Fibroblast of pulmonary artery (primary cell): ENCODE data around the gene HSPA5.
A peak's percentile ranks its signal among the peaks of the same experiment; 100 is the strongest.
"Not testable (repeated sequence)": the region's sequence is repeated elsewhere in the genome, so short reads cannot be mapped to it uniquely, and the experiment has no call there.

ENCODE experiments used
- DNase-seq: peaks from one replicate; pipeline ENCODE4 v3.0.0-alpha.2; 2010; ENCODE audit warnings: low read depth
- H3K4me3 ChIP-seq: replicated peaks from 2 replicates; pipeline ENCODE4 v1.5.1; 2011; ENCODE audit warnings: low read depth, mild to moderate bottlenecking, control low read depth, low read length, moderate library complexity
- CTCF ChIP-seq: IDR thresholded peaks from 2 replicates; pipeline ENCODE4 v1.5.1; 2011; ENCODE audit warnings: mild to moderate bottlenecking, control low read depth, low read length, inconsistent platforms; ENCODE audit errors: missing control alignments

Gene HSPA5

DNA sequence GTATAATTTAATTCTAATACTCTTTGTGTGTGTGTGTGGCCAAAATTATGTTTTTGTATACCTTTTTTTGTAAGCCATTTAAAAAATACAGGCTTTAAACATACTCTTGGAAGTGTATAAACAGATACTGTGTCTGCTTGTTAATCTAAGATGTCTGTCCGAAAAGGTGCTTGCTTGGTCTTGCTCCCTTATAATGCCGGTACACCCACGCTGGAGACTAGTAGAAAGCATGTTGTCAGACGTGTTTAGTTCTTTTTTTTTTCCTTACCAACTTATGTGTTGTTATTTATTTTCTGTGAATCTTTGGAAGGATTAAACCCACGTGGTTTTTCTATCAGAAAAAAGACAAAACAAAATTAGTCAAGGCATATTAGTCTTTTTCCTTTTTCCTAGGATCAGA is 29.9 kb upstream of the HSPA5 start:
- DNase-seq: no peak
- TF ChIP-seq CTCF: no peak
- no peak overlapping the region for H3K4me3 ChIP-seq

DNA sequence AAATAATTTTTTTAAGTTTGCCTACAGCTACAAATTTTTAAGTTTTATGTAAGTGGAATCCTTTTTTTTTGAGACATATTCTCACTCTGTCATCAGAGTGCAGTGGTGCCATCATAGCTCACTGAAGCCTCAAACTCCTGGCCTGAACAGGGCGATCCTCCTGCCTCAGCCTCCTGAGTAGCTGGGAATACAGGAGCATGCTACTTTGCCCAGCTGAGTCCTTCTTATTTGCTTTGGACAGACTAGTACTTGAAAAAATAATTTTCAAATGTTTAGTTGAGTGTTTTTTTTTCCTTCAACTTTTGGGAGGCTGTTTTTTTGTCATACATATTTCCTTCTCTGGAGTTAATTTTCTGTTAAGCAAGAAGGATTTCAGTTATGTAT is 27.9 kb upstream of the HSPA5 start:
- H3K4me3 ChIP-seq: no peak overlapping the region
- no peak for TF ChIP-seq CTCF
- DNase-seq: no peak

GRCh38 chr9:125268394-125269013 is 27.4 kb upstream of the HSPA5 start:
- no peak for TF ChIP-seq CTCF
- H3K4me3 ChIP-seq: no peak overlapping the region
- no peak for DNase-seq

DNA sequence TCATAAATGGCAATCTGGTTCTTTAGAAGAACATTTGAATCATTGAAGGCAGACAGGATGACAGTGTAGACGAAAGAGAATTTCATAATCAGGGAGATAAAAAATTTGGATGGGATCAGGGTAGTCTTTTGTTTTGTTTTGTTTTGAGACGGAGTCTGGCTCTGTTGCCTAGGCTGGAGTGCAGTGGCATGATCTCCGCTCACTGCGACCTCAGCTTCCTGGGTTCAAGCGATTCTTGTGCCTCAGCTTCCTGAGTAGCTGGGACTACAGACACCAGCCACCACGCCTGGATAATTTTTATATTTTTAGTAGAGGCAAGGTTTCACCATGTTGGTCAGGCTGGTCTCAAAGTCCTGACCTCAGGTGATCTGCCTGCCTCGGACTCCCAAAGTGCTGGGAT is 22.9 kb upstream of the HSPA5 start:
- peak; percentile 41 for DNase-seq
- not testable (repeated sequence) for H3K4me3 ChIP-seq

GRCh38 chr9:125262294-125262991 is 21.3 kb upstream of the HSPA5 start:
- no peak for DNase-seq
- TF ChIP-seq CTCF: no peak

GRCh38 chr9:125261501-125262293 is 20.6 kb upstream of the HSPA5 start, which contains the start of gene GAPVD1:
GAPVD1 (plus strand) TSS chr9:125261826; CDS start chr9:125298922, 37,096 bp downstream.
- peak; percentile 83 for DNase-seq
- H3K4me3 ChIP-seq: peak within 1 kb of the TSS; percentile 96
- TF ChIP-seq CTCF: peak; percentile 5

More at GRCh38 chr9:125262294-125262991, 21.3 kb upstream of the HSPA5 start:
- H3K4me3 ChIP-seq: peak overlapping the region; percentile 96

GRCh38 chr9:125260561-125260960 is 19.4 kb upstream of the HSPA5 start:
- H3K4me3 ChIP-seq: no peak overlapping the region
- TF ChIP-seq CTCF: no peak
- no peak for DNase-seq
